Caco-2 (cell line): Measurements from ENCODE around the gene DYNLT2. TPM values are rescaled to one million over a fixed set of nuclear protein-coding genes. Genes with fewer than 3 reads are reported as not detected.

Experiments
- BruUV-seq: library from RNA; stranded (reverse); fragments of 400-500 nt; replicated peaks from 2 replicates; lab custom pipeline; 2021; lab: Mats Ljungman, UMichigan
- CTCF ChIA-PET: fragments of 300-600 bp; sonication (Branson Sonifier 250); formaldehyde crosslinking; loops from one replicate; lab custom pipeline; 2022; ENCODE audit warnings: antibody characterized with exemption; lab: Charles Lee
- POLR2A ChIA-PET: fragments of 300-600 bp; sonication (Branson Sonifier 250); formaldehyde crosslinking; loops from one replicate; lab custom pipeline; 2022; ENCODE audit warnings: antibody characterized with exemption; lab: Charles Lee
- DNase-seq, 2 experiments: peaks; one replicate each; pipeline versions ENCODE4 v3.0.0 to v3.0.0-alpha.2; 2020 to 2022
- H3K27me3 ChIP-seq: replicated peaks from 2 replicates; pipeline ENCODE4 v1.6.0; 2011; ENCODE audit warnings: low read length; ENCODE audit not compliant: control insufficient read depth, insufficient read depth
- H3K36me3 ChIP-seq: 2 replicates; pipeline ENCODE4 v1.5.1; 2011; ENCODE audit warnings: low read length; ENCODE audit not compliant: control insufficient read depth, insufficient read depth
- H3K4me1 ChIP-seq: fragments of 250-450 bp; sonication (Bioruptor Pico); 2 replicates; pipeline ENCODE4 v1.5.1; 2020; ENCODE audit warnings: mild to moderate bottlenecking
- H3K4me3 ChIP-seq: 2 replicates; pipeline ENCODE4 v1.5.1; 2011; ENCODE audit warnings: low read depth, mild to moderate bottlenecking, control low read depth, low read length
- H3K9me3 ChIP-seq: fragments of 250-450 bp; sonication (Bioruptor Pico); 2 replicates; pipeline ENCODE4 v1.5.1; 2020; ENCODE audit warnings: mild to moderate bottlenecking, moderate library complexity
- H3K27ac Mint-ChIP-seq: one replicate; pipeline ENCODE4 v1.8.0; 2022; ENCODE audit warnings: mixed read lengths; ENCODE audit not compliant: unreplicated experiment
- H3K27me3 Mint-ChIP-seq: one replicate; pipeline ENCODE4 v1.8.0; 2022; ENCODE audit warnings: mixed read lengths; ENCODE audit not compliant: insufficient read depth, unreplicated experiment
- H3K36me3 Mint-ChIP-seq: one replicate; pipeline ENCODE4 v1.8.0; 2022; ENCODE audit warnings: mild to moderate bottlenecking, mixed read lengths; ENCODE audit not compliant: insufficient read depth, unreplicated experiment
- H3K4me1 Mint-ChIP-seq: one replicate; pipeline ENCODE4 v1.8.0; 2022; ENCODE audit warnings: low read depth, mixed read lengths; ENCODE audit not compliant: unreplicated experiment
- H3K4me3 Mint-ChIP-seq: one replicate; pipeline ENCODE4 v1.8.0; 2022; ENCODE audit warnings: mild to moderate bottlenecking, moderate library complexity, mixed read lengths; ENCODE audit not compliant: unreplicated experiment
- H3K9me3 Mint-ChIP-seq: one replicate; pipeline ENCODE4 v1.8.0; 2022; ENCODE audit warnings: mixed read lengths; ENCODE audit not compliant: unreplicated experiment
- intact Hi-C: fragments of 100-400 bp; cut with micrococcal nuclease; formaldehyde crosslinking; loops from one replicate; pipeline ENCODE4 v1.10.0; 2022; ENCODE audit not compliant: unreplicated experiment
- total RNA-seq: library from RNA; stranded (reverse); gene quantifications from 2 replicates; pipeline ENCODE4 v1.2.3, GENCODE V29; 2022
- TF ChIP-seq, protein P1 (sequence below), 2 experiments: fragments of 200-600 bp in 1 of 2; IDR thresholded peaks; 1 replicate in 1 of 2; 2 replicates in 1 of 2; pipeline versions ENCODE4 v1.5.1 to v1.8.0; 2011 to 2022; ENCODE audit warnings: antibody characterized with exemption in 1 of 2, control low read depth in 1 of 2, inconsistent platforms in 1 of 2, low read depth in 1 of 2, low read length in 1 of 2, mild to moderate bottlenecking in 1 of 2, moderate library complexity in 1 of 2; ENCODE audit not compliant: insufficient read depth in 1 of 2, severe bottlenecking in 1 of 2, unreplicated experiment in 1 of 2

The DYNLT2 gene
- total RNA-seq, 1 experiment from 2014 or later, result 2.4 TPM

DNA sequence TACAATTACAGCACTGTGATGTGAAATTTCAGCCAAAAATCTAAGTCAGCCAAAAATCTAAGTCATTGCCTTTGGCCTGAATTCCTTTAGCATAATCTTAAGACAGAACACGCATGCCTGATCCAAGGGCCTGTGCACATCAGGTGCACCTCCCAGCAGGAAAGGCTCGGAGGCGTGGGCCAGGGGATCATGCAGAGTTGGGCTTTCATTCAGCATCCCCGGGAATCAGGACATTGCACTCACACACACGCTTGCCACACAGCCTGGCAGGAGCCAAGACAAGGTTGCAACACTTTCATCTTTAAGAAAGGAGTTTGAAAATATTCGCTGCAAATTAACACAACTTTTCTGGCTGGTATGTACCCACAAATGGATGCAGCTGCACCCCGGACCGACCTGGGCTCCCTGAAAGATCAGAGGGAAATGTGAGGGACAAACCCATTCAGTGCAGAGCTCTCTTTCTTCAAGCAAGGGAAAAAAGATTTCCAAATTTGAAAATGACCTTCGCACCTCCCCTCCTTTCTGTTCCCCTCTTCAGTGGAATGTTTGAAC lies 48.8 kb upstream of the DYNLT2 start:
- peak overlapping the region; percentile 13; the same call in 1 of the 2 replicates for H3K4me3 ChIP-seq
- peaks cover 5% of the 10 kb centered on the region for H3K9me3 Mint-ChIP-seq
- peak overlapping the region; percentile 75 for H3K4me3 Mint-ChIP-seq
- peaks cover 2% of the 10 kb centered on the region; the same call in 1 of the 2 replicates for H3K36me3 ChIP-seq
- H3K36me3 Mint-ChIP-seq, result peaks cover 32% of the 10 kb centered on the region
- no peaks in the 10 kb centered on the region for H3K27me3 Mint-ChIP-seq
- intact Hi-C loops, result loop anchor here (1.0 to 2.0 kb wide), 3 partner anchors 10 to 31 kb away; no protein-coding TSS in a partner anchor
- ChIA-PET CTCF (interaction anchor here (1.0 to 2.3 kb wide), 4 partner anchors 10 to 32 kb away, joined by 3 to 23 read pairs (median 10); no protein-coding TSS in a partner anchor), POLR2A (interaction anchor here (1.0 to 3.4 kb wide), 4 partner anchors 10 to 48 kb away, joined by 4 to 51 read pairs (median 16); partner anchors contain the start of gene ERMARD)
- peak overlapping the region; percentile 93 for H3K27ac Mint-ChIP-seq
- H3K4me1 ChIP-seq, result peaks cover 75% of the 10 kb centered on the region
- H3K27me3 ChIP-seq, result no peaks in the 10 kb centered on the region
- peaks cover 47% of the 10 kb centered on the region for H3K4me1 Mint-ChIP-seq
- BruUV-seq, result TSS peak; percentile 64
- TF ChIP-seq, protein P1, sequence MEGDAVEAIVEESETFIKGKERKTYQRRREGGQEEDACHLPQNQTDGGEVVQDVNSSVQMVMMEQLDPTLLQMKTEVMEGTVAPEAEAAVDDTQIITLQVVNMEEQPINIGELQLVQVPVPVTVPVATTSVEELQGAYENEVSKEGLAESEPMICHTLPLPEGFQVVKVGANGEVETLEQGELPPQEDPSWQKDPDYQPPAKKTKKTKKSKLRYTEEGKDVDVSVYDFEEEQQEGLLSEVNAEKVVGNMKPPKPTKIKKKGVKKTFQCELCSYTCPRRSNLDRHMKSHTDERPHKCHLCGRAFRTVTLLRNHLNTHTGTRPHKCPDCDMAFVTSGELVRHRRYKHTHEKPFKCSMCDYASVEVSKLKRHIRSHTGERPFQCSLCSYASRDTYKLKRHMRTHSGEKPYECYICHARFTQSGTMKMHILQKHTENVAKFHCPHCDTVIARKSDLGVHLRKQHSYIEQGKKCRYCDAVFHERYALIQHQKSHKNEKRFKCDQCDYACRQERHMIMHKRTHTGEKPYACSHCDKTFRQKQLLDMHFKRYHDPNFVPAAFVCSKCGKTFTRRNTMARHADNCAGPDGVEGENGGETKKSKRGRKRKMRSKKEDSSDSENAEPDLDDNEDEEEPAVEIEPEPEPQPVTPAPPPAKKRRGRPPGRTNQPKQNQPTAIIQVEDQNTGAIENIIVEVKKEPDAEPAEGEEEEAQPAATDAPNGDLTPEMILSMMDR (IDR thresholded peaks at IDR 0.05; ENCODE audit: insufficient read depth in 1 of 2, low read depth in 1 of 2, low read length in 1 of 2, severe bottlenecking in 1 of 2, unreplicated experiment in 1 of 2), result no peak
- H3K9me3 ChIP-seq, result no peaks in the 10 kb centered on the region
- peak; percentile 75 to 78 for DNase-seq

DNA sequence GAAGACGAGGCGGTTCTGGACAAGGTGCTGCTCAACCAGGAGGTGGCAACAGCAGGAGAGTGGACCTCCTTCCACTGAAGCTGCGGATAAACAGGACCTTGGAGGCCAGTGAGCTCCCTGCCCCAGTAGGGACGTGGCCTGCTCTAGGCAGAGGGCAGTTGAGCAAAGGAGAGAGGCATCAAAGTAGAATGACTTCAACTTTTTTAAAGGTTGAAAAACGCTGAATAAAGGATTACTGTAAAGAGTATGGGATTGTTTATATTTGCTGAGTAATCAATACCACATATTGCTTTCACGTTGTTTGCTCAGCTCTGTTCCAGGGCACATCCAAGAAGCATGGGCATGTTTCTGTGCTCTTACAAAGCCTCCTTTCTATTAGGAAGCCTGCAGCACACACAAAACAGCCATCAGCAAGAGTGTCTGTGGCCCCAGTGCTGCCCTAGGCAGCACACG lies 48.1 kb upstream of the DYNLT2 start:
- H3K27me3 Mint-ChIP-seq, result no peaks in the 10 kb centered on the region
- Histone ChIP-seq H3K27me3 (no peaks in the 10 kb centered on the region), H3K9me3 (no peaks in the 10 kb centered on the region), H3K4me3 (no peak overlapping the region), H3K36me3 (peaks cover 2% of the 10 kb centered on the region; the same call in 1 of the 2 replicates), H3K4me1 (peaks cover 69% of the 10 kb centered on the region)
- peaks cover 35% of the 10 kb centered on the region for H3K36me3 Mint-ChIP-seq
- peak overlapping the region; percentile 75 for H3K4me3 Mint-ChIP-seq
- intact Hi-C loops, result loop anchor here (10.0 kb wide), 1 partner anchor 465 kb away; no protein-coding TSS in a partner anchor
- POLR2A ChIA-PET, result interaction anchor here (2.4 to 3.4 kb wide), 2 partner anchors 9 to 12 kb away, joined by 28 to 51 read pairs; no protein-coding TSS in a partner anchor
- DNase-seq, result peak in 1 of 2 experiments; percentile 55
- no peaks in the 10 kb centered on the region for H3K9me3 Mint-ChIP-seq
- TF ChIP-seq, protein P1 (IDR thresholded peaks at IDR 0.05; ENCODE audit: insufficient read depth in 1 of 2, low read depth in 1 of 2, low read length in 1 of 2, severe bottlenecking in 1 of 2, unreplicated experiment in 1 of 2), result peak in 1 of 2 experiments; percentile 37
- H3K4me1 Mint-ChIP-seq, result peaks cover 43% of the 10 kb centered on the region
- CTCF ChIA-PET, result interaction anchor here (0.6 to 2.3 kb wide), 4 partner anchors 9 to 492 kb away, joined by 4 to 13 read pairs (median 10); partner anchors contain the start of gene DLL1
- H3K27ac Mint-ChIP-seq, result peak overlapping the region; percentile 93
- no TSS peak for BruUV-seq

DNA sequence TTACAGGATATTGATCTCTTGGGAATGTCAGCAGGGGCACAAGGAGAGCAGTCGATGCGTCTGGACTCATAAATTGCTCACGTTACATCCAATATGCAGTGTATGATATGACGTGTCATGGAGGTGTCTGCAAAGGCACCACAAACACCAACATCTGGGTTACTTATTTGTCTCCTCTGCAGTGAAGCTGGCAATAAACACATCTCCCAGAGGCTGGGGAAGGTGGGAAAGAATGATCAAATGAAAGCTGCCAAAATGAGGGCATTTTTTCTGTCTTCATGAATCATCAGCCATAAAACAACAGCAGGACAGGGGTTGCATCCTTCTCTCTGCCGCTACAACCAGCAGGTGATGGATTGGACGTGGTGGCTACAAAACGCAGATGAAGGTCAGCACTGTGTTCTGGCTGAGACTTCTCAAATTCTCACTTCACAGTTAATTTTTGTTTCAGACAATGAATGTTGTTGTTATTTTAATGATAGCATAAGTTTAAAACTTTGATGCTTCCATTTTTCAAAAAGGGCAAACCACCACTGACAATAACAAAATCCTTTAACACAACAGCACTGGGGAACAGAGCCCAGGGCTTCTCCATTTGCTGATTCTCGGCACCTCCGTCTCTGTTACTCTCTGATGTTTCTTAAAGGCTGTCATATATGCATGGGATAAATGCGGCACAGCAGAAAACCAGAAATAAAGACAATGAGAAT lies 47.5 kb upstream of the DYNLT2 start:
- Mint-ChIP-seq H3K4me3 (peak overlapping the region; percentile 75), H3K27me3 (no peaks in the 10 kb centered on the region), H3K4me1 (peaks cover 42% of the 10 kb centered on the region), H3K9me3 (no peaks in the 10 kb centered on the region), H3K27ac (peak overlapping the region; percentile 93), H3K36me3 (peaks cover 29% of the 10 kb centered on the region)
- Histone ChIP-seq H3K27me3 (no peaks in the 10 kb centered on the region), H3K9me3 (no peaks in the 10 kb centered on the region), H3K4me3 (no peak overlapping the region), H3K4me1 (peaks cover 64% of the 10 kb centered on the region), H3K36me3 (peaks cover 2% of the 10 kb centered on the region; the same call in 1 of the 2 replicates)
- ChIA-PET CTCF (interaction anchor here (1.1 to 2.3 kb wide), 3 partner anchors 9 to 33 kb away, joined by 9 to 13 read pairs (median 11); no protein-coding TSS in a partner anchor), POLR2A (interaction anchor here (2.4 to 3.4 kb wide), 2 partner anchors 9 to 12 kb away, joined by 28 to 51 read pairs; no protein-coding TSS in a partner anchor)
- intact Hi-C loops, result loop anchor here (10.0 kb wide), 1 partner anchor 466 kb away; no protein-coding TSS in a partner anchor
- no peak for DNase-seq
- TF ChIP-seq, protein P1 (IDR thresholded peaks at IDR 0.05; ENCODE audit: insufficient read depth in 1 of 2, low read depth in 1 of 2, low read length in 1 of 2, severe bottlenecking in 1 of 2, unreplicated experiment in 1 of 2), result no peak
- BruUV-seq, result no TSS peak
